A549 (cell line): ENCODE results near the gene GRHL3.

Experiments used
- CEBPB ChIP-seq, 2 experiments: fragments of >200 bp in 1 of 2; sonication (Bioruptor Twin) in 1 of 2; formaldehyde crosslinking in 1 of 2; IDR thresholded peaks; 2 replicates each; pipeline ENCODE4 v1.6.1; 2012 to 2016
- EHF ChIP-seq: fragments of 250-450 bp; sonication (Bioruptor Pico); IDR thresholded peaks from 2 replicates; pipeline ENCODE4 v1.5.0; 2020; ENCODE audit warnings: mild to moderate bottlenecking
- JUN ChIP-seq, 2 experiments: fragments of >200 bp; sonication (Bioruptor Twin); formaldehyde crosslinking; IDR thresholded peaks; 2 replicates in 1 of 2; 3 replicates in 1 of 2; pipeline ENCODE4 v1.6.1; 2016 to 2017
- NFE2L2 ChIP-seq: fragments of 150-350 bp; conservative IDR thresholded peaks from 2 replicates; pipeline ENCODE4 v1.6.1; 2014; ENCODE audit warnings: low read length
- PHF8 ChIP-seq: fragments of 200-600 bp; sonication (generic); IDR thresholded peaks from 2 replicates; pipeline ENCODE4 v1.6.1; 2016; ENCODE audit warnings: low read depth, mild to moderate bottlenecking, antibody characterized with exemption, moderate library complexity, borderline replicate concordance
- POLR2A ChIP-seq: IDR thresholded peaks from 2 replicates; pipeline ENCODE4 v1.6.1; 2012; ENCODE audit warnings: mild to moderate bottlenecking, low read length
- RAD21 ChIP-seq, 2 experiments: fragments of >200 bp in 1 of 2; sonication (Bioruptor Twin) in 1 of 2; formaldehyde crosslinking in 1 of 2; IDR thresholded peaks in 1 of 2; conservative IDR thresholded peaks in 1 of 2; 2 replicates in 1 of 2; 3 replicates in 1 of 2; pipeline ENCODE4 v1.6.1; 2012 to 2018; ENCODE audit warnings: inconsistent platforms in 1 of 2
- RFX5 ChIP-seq: fragments of 450-650 bp; IDR thresholded peaks from 2 replicates; pipeline ENCODE4 v1.7.1; 2014; ENCODE audit warnings: antibody characterized with exemption, mild to moderate bottlenecking, moderate library complexity
- TF ChIP-seq, protein P1 (sequence below): fragments of >200 bp; sonication (Bioruptor Twin); formaldehyde crosslinking; IDR thresholded peaks from 3 replicates; pipeline ENCODE4 v1.5.1; 2016
- TF ChIP-seq, protein P2 (sequence below): IDR thresholded peaks from 2 replicates; pipeline ENCODE4 v1.6.1; 2012
- TF ChIP-seq, protein P3 (sequence below): fragments of 250-450 bp; sonication (Bioruptor Pico); IDR thresholded peaks from 2 replicates; pipeline ENCODE4 v1.5.0; 2021; ENCODE audit warnings: mild to moderate bottlenecking, moderate library complexity, borderline replicate concordance

DNA sequence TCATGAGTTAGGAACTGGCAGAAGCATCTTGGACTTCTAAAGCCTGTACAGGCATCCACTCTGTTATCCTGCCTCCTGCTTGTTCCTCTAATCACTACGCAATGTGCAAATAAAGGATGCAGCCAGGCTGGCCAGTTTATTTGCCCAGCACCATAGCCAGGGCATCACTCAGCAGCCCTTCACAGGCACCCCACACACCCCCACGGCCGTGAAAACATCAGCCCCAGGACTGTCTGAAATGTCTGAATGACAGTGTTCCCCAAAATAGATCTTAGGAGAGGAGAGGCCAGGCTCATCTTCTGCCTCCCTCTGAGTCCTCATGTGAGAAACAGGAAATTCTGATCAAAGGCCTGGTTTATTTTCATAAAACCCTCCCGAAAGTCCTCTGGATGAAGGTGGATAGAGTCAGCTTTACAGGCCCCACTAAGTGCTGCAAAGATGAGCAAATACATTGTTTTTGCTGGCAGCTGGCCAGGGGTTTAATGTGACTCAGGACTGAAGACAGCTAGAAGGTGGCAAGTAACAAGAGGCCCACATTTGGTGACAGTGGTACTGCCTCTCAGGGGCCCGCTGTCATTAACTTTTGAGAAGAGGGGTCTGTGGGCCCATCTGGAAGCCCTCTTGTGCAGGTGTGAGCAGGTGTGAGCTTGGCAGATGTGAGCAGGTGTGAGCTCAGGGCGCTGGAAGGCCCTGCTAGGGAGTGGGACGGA lies 32.9 kb downstream of the GRHL3 start:
- TF ChIP-seq POLR2A (no peak), NFE2L2 (no peak), CEBPB (IDR thresholded peaks at IDR 0.05) (no peak), JUN (IDR thresholded peaks at IDR 0.05) (no peak), RAD21 (conservative IDR thresholded peaks at IDR 0.05 in 1 of 2, IDR thresholded peaks at IDR 0.05 in 1 of 2) (no peak), PHF8 (no peak), EHF (CRISPR knock-in tag) (no peak), RFX5 (no peak)
- TF ChIP-seq, protein P1, sequence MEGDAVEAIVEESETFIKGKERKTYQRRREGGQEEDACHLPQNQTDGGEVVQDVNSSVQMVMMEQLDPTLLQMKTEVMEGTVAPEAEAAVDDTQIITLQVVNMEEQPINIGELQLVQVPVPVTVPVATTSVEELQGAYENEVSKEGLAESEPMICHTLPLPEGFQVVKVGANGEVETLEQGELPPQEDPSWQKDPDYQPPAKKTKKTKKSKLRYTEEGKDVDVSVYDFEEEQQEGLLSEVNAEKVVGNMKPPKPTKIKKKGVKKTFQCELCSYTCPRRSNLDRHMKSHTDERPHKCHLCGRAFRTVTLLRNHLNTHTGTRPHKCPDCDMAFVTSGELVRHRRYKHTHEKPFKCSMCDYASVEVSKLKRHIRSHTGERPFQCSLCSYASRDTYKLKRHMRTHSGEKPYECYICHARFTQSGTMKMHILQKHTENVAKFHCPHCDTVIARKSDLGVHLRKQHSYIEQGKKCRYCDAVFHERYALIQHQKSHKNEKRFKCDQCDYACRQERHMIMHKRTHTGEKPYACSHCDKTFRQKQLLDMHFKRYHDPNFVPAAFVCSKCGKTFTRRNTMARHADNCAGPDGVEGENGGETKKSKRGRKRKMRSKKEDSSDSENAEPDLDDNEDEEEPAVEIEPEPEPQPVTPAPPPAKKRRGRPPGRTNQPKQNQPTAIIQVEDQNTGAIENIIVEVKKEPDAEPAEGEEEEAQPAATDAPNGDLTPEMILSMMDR, result no peak
- TF ChIP-seq, protein P2, sequence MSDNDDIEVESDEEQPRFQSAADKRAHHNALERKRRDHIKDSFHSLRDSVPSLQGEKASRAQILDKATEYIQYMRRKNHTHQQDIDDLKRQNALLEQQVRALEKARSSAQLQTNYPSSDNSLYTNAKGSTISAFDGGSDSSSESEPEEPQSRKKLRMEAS, result no peak
- TF ChIP-seq, protein P3, sequence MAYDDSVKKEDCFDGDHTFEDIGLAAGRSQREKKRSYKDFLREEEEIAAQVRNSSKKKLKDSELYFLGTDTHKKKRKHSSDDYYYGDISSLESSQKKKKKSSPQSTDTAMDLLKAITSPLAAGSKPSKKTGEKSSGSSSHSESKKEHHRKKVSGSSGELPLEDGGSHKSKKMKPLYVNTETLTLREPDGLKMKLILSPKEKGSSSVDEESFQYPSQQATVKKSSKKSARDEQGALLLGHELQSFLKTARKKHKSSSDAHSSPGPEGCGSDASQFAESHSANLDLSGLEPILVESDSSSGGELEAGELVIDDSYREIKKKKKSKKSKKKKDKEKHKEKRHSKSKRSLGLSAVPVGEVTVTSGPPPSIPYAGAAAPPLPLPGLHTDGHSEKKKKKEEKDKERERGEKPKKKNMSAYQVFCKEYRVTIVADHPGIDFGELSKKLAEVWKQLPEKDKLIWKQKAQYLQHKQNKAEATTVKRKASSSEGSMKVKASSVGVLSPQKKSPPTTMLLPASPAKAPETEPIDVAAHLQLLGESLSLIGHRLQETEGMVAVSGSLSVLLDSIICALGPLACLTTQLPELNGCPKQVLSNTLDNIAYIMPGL (CRISPR knock-in tag), result no peak
